HepG2 (cell line): ENCODE data around the gene STIM1. TPM values are rescaled to one million over a fixed set of nuclear protein-coding genes. Genes with fewer than 3 reads are reported as not detected.

ENCODE experiments used
- DPF2 ChIP-seq: sonication (generic); formaldehyde crosslinking; IDR thresholded peaks from 2 replicates; pipeline ENCODE4 v1.4.0; 2020; ENCODE audit warnings: mild to moderate bottlenecking, low read depth, missing genetic modification reagents, borderline replicate concordance
- FOSL2 ChIP-seq: sonication (generic); formaldehyde crosslinking; IDR thresholded peaks from 2 replicates; pipeline ENCODE4 v1.4.0; 2020; ENCODE audit warnings: missing genetic modification reagents
- HMG20B ChIP-seq: conservative IDR thresholded peaks from 2 replicates; pipeline ENCODE4 v1.6.1; 2016; ENCODE audit warnings: missing genetic modification reagents, missing compliant biosample characterization
- IRF2 ChIP-seq: IDR thresholded peaks from 2 replicates; pipeline ENCODE4 v1.6.1; 2018; ENCODE audit warnings: missing genetic modification reagents, missing compliant biosample characterization
- MEF2D ChIP-seq: sonication (generic); formaldehyde crosslinking; IDR thresholded peaks from 2 replicates; pipeline ENCODE4 v1.5.1; 2020; ENCODE audit warnings: mild to moderate bottlenecking, missing genetic modification reagents
- NCOA2 ChIP-seq: sonication (generic); formaldehyde crosslinking; IDR thresholded peaks from 2 replicates; pipeline ENCODE4 v1.8.0; 2022; ENCODE audit warnings: inconsistent platforms
- NR2F1 ChIP-seq, 2 experiments: fragments of 450-650 bp in 1 of 2; formaldehyde crosslinking in 1 of 2; IDR thresholded peaks; 2 replicates each; pipeline versions ENCODE4 v1.5.0 to v1.6.1; 2016 to 2020; ENCODE audit warnings: mild to moderate bottlenecking in 1 of 2, missing compliant biosample characterization in 1 of 2, missing genetic modification reagents in 1 of 2, moderate library complexity in 1 of 2
- PPARG ChIP-seq: conservative IDR thresholded peaks from 2 replicates; pipeline ENCODE4 v1.6.1; 2016; ENCODE audit warnings: missing biosample characterization, missing genetic modification reagents
- RFXANK ChIP-seq: IDR thresholded peaks from 2 replicates; pipeline ENCODE4 v1.6.1; 2016
- XRCC5 ChIP-seq: fragments of 200-400 bp; formaldehyde crosslinking; optimal IDR thresholded peaks from 2 replicates; pipeline ENCODE3; 2017; ENCODE audit warnings: mild to moderate bottlenecking, low read length
- ZBTB10 ChIP-seq: sonication (generic); formaldehyde crosslinking; IDR thresholded peaks from 2 replicates; pipeline ENCODE4 v1.4.0; 2020; ENCODE audit warnings: missing genetic modification reagents, borderline replicate concordance
- ZNF160 ChIP-seq: sonication (generic); formaldehyde crosslinking; IDR thresholded peaks from 2 replicates; pipeline ENCODE4 v1.8.0; 2022; ENCODE audit warnings: mild to moderate bottlenecking, inconsistent platforms, missing genetic modification reagents
- ZNF501 ChIP-seq: sonication (generic); formaldehyde crosslinking; IDR thresholded peaks from 2 replicates; pipeline ENCODE4 v1.5.1; 2020; ENCODE audit warnings: mild to moderate bottlenecking, moderate library complexity, missing genetic modification reagents
- ZNF644 ChIP-seq: IDR thresholded peaks from 2 replicates; pipeline ENCODE4 v1.6.1; 2016; ENCODE audit warnings: low read depth
- ZNF646 ChIP-seq: sonication (generic); formaldehyde crosslinking; IDR thresholded peaks from 2 replicates; pipeline ENCODE4 v1.9.0; 2021; ENCODE audit warnings: mild to moderate bottlenecking, missing genetic modification reagents
- polyA plus RNA-seq, 8 experiments: library from polyadenylated mRNA; depleted of rRNA in 3 of 8; stranded (reverse) in 7 of 8; unstranded in 1 of 8; fragments of >200 nt; fragmentation: Illumina TruSeq in 4 of 8; extraction: Trizol in 4 of 8; gene quantifications; 2 replicates each; pipeline versions ENCODE4 v1.2.1 to v1.2.3, GENCODE V29; 2011 to 2016; ENCODE audit warnings: low read depth in 4 of 8, missing spikeins in 1 of 8, mixed read lengths in 1 of 8; ENCODE audit not compliant: insufficient read depth in 1 of 8
- total RNA-seq, 5 experiments: library from RNA; depleted of rRNA; stranded (reverse); fragments of >200 nt; fragmentation: Illumina TruSeq; extraction: Trizol; gene quantifications; 2 replicates each; pipeline ENCODE4 v1.2.3, GENCODE V29; 2016; ENCODE audit warnings: low read depth in 1 of 5
- TF ChIP-seq, protein P1 (sequence below): IDR thresholded peaks from 2 replicates; pipeline ENCODE4 v1.6.1; 2012; ENCODE audit warnings: low read length, improper control_type of control experiment

The STIM1 gene
- total and polyA plus RNA-seq, 2 of the 13 experiments (the other 11 are each of a cell fraction or from before 2014, with no cell fraction given): 19.2 to 28.5 TPM

- peak; percentile 84; the same call in 1 of the 2 replicates for TF ChIP-seq ZNF646
- TF ChIP-seq, protein P1, sequence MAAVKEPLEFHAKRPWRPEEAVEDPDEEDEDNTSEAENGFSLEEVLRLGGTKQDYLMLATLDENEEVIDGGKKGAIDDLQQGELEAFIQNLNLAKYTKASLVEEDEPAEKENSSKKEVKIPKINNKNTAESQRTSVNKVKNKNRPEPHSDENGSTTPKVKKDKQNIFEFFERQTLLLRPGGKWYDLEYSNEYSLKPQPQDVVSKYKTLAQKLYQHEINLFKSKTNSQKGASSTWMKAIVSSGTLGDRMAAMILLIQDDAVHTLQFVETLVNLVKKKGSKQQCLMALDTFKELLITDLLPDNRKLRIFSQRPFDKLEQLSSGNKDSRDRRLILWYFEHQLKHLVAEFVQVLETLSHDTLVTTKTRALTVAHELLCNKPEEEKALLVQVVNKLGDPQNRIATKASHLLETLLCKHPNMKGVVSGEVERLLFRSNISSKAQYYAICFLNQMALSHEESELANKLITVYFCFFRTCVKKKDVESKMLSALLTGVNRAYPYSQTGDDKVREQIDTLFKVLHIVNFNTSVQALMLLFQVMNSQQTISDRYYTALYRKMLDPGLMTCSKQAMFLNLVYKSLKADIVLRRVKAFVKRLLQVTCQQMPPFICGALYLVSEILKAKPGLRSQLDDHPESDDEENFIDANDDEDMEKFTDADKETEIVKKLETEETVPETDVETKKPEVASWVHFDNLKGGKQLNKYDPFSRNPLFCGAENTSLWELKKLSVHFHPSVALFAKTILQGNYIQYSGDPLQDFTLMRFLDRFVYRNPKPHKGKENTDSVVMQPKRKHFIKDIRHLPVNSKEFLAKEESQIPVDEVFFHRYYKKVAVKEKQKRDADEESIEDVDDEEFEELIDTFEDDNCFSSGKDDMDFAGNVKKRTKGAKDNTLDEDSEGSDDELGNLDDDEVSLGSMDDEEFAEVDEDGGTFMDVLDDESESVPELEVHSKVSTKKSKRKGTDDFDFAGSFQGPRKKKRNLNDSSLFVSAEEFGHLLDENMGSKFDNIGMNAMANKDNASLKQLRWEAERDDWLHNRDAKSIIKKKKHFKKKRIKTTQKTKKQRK: no peak
- TF ChIP-seq XRCC5: peak; percentile 56
- peak; percentile 56; the same call in 1 of the 2 replicates for TF ChIP-seq ZNF644 (CRISPR knock-in tag)
- 0 out of 2 replicates have a peak, but pooled peaks have one; percentile 23 for TF ChIP-seq HMG20B (CRISPR knock-in tag)
- TF ChIP-seq NR2F1 (CRISPR knock-in tag; IDR thresholded peaks at IDR 0.05): peak; percentile 86 to 87
- TF ChIP-seq PPARG: peak; percentile 40; the same call in 1 of the 2 replicates
- TF ChIP-seq ZBTB10 (CRISPR knock-in tag): no peak
- TF ChIP-seq ZNF160 (CRISPR knock-in tag): 0 out of 2 replicates have a peak, but pooled peaks have one; percentile 33
- TF ChIP-seq FOSL2: peak; percentile 37; the same call in 1 of the 2 replicates
- TF ChIP-seq MEF2D (CRISPR knock-in tag): 0 out of 2 replicates have a peak, but pooled peaks have one; percentile 41
- TF ChIP-seq RFXANK (CRISPR knock-in tag): no peak
- peak; percentile 79; the same call in 1 of the 2 replicates for TF ChIP-seq ZNF501
- peak; percentile 49; the same call in 1 of the 2 replicates for TF ChIP-seq NCOA2 (CRISPR knock-in tag)
- TF ChIP-seq DPF2 (CRISPR knock-in tag): 0 out of 2 replicates have a peak, but pooled peaks have one; percentile 52
- peak; percentile 69; the same call in 1 of the 2 replicates for TF ChIP-seq IRF2 (CRISPR knock-in tag)
These were observed 24.6 kb downstream of the STIM1 start (continued) for GRCh38 chr11:3879967-3880542.
